ENCODE measurements around the gene HIPK1.
"Not testable (repeated sequence)": the region's sequence is repeated elsewhere in the genome, so short reads cannot be mapped to it uniquely, and the experiment has no call there.

The HIPK1 gene

DNA sequence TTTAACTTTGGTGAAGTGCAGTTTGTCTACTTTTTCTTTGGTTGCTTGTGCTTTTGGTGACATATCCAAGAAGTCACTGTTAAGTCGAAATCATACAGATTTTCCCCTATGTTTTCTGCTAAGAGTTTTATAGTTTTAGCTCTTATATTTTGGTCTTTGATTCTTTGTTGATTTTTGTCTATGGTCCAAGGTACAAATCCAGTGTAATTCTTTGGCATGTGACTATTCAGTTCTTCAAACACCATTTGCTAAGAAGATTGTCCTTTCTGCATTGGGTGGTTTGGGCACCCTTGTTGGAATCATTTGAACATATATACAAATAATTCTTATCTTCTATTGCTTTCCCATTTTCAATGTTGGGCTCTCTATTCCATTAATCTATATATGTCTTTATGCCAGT, 16.2 kb downstream of the HIPK1 start:
- DNase-seq (ENCODE audit: low read depth): no peak

GRCh38 chr1:113946112-113946511, 17.0 kb downstream of the HIPK1 start:
- no peak for DNase-seq (ENCODE audit: low read depth)

DNA sequence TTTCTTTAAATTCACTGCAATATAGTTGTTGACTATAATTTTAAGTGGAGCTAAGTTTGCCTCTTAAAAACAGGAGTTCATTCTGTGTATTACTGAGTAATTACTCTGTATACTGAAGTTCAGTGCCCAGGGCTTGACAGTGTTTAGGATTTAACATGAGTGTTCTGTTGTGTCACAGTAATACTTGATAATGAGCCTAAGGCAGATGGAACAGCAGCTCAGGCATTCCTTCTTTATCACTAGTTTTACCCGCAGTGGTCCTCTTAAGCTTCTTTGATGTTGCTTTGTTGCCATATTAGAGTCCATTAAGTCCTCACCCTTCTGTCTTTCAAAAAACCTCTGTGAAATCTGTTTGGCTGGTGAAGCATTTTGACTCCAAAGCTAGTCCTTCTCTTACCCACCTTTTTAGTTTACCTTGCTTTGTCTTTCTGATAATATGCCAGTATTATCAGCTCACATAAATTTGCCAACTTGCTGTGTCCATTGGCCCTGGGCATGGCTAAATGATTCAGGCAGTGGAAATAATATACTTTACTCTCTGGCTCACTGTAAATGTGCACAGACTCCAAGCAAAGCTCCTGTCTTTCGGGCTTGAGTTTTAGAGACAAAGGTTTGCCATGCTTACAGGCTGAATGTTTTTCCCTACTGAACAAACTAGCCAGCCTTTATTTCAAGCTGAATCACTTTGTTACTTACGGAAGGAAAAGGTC, 17.7 kb downstream of the HIPK1 start:
- DNase-seq (ENCODE audit: low read depth): no peak

- DNase-seq (ENCODE audit: low read depth): no peak
These were observed 18.4 kb downstream of the HIPK1 start for GRCh38 chr1:113947388-113948107.

DNA sequence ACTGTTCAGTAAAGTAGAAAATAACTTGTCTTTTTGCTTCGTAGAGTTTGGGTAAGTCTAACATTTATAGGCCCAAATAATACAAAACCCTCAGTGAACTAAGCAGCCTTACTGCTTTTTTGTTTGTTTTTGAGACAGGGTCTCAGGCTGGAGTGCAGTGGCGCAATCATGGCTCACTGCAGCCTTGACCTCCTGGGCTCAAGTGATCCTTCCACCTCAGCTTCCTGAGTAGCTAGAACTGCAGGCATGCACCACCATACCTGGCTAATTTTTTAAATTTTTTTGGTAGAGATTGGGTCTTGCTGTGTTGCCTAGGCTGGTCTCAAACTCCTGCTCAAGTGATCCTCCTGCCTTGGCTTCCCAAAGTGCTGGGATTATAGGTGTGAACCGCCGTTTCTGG, 19.0 kb downstream of the HIPK1 start:
- not testable (repeated sequence) for DNase-seq (ENCODE audit: low read depth)

- DNase-seq (ENCODE audit: low read depth): no peak
These were observed 19.9 kb downstream of the HIPK1 start for GRCh38 chr1:113949007-113949406.

DNA sequence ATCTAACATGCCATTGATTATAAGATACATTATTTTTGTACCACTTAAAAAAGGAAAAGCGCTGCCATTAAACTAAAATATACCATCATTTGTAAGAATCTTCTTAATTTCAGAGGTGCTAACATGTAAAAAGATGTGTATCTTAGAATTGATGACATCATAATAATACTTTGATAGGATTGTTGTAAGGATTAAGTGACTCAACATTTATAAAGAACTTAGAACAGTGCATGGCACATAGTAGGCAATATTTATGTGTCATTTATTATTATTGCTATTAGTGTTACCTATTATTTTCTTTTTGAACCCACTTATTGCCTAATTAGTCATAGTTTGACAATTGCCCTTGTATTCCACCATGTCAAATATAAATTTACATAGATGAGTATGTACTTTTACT, 21.8 kb downstream of the HIPK1 start:
- DNase-seq (ENCODE audit: low read depth): no peak

- no peak for DNase-seq (ENCODE audit: low read depth)
These were observed 22.6 kb downstream of the HIPK1 start for GRCh38 chr1:113951719-113952118.

DNA sequence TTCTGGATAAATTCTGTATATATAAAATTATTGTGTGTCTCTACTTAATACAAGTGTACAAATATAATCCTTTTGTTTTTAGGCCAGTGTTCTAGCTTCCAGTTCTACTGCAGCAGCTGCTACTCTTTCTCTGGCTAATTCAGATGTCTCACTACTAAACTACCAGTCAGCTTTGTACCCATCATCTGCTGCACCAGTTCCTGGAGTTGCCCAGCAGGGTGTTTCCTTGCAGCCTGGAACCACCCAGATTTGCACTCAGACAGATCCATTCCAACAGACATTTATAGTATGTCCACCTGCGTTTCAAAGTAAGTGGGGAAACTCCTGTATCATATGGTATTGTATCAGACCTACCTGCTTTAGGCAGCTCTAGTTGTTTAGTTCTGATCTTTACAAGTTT, 28.9 kb downstream of the HIPK1 start:
- DNase-seq (ENCODE audit: low read depth): no peak

GRCh38 chr1:113958691-113959090, 29.6 kb downstream of the HIPK1 start:
- DNase-seq (ENCODE audit: low read depth): no peak

DNA sequence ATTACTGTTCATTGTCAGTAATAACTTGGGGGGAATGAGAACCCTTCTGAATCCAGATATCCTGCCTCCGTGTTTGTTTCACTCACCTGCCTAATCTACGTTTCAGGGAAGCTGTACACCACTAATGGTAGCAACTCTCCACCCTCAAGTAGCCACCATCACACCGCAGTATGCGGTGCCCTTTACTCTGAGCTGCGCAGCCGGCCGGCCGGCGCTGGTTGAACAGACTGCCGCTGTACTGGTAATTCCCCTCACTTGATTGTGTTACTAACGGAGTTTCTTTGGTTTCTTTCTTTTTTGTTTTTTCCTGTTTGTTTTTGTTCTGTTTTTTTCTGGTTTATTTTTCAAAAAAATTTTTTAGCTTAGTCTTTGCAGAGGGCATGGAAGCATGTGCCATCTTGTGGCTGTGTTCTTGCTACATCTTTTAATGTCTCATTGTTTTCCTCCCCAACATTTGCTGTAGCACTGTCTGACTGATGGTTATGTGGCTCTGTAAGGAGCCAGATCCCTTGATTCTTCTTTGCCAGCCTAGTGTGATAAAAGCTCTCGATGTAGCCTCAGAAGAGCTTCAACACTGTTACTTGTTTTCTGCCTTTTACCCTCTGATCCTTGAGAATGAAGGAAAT, 34.3 kb downstream of the HIPK1 start:
- DNase-seq (ENCODE audit: low read depth): no peak

GRCh38 chr1:113965703-113966412, 36.7 kb downstream of the HIPK1 start:
- peak; percentile 56 for DNase-seq (ENCODE audit: low read depth)

DNA sequence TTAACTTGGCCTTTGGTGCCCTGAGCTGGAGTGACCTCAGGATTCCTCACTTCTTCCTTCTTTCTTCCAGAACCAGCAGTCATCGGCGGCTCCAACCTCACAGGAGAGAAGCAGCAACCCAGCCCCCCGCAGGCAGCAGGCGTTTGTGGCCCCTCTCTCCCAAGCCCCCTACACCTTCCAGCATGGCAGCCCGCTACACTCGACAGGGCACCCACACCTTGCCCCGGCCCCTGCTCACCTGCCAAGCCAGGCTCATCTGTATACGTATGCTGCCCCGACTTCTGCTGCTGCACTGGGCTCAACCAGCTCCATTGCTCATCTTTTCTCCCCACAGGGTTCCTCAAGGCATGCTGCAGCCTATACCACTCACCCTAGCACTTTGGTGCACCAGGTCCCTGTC, 43.8 kb downstream of the HIPK1 start:
- no peak for DNase-seq (ENCODE audit: low read depth)

DNA sequence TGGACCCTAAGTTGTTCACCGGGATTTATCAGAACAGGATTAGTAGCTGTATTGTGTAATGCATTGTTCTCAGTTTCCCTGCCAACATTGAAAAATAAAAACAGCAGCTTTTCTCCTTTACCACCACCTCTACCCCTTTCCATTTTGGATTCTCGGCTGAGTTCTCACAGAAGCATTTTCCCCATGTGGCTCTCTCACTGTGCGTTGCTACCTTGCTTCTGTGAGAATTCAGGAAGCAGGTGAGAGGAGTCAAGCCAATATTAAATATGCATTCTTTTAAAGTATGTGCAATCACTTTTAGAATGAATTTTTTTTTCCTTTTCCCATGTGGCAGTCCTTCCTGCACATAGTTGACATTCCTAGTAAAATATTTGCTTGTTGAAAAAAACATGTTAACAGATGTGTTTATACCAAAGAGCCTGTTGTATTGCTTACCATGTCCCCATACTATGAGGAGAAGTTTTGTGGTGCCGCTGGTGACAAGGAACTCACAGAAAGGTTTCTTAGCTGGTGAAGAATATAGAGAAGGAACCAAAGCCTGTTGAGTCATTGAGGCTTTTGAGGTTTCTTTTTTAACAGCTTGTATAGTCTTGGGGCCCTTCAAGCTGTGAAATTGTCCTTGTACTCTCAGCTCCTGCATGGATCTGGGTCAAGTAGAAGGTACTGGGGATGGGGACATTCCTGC, 46.2 kb downstream of the HIPK1 start:
- DNase-seq (ENCODE audit: low read depth): no peak

DNA sequence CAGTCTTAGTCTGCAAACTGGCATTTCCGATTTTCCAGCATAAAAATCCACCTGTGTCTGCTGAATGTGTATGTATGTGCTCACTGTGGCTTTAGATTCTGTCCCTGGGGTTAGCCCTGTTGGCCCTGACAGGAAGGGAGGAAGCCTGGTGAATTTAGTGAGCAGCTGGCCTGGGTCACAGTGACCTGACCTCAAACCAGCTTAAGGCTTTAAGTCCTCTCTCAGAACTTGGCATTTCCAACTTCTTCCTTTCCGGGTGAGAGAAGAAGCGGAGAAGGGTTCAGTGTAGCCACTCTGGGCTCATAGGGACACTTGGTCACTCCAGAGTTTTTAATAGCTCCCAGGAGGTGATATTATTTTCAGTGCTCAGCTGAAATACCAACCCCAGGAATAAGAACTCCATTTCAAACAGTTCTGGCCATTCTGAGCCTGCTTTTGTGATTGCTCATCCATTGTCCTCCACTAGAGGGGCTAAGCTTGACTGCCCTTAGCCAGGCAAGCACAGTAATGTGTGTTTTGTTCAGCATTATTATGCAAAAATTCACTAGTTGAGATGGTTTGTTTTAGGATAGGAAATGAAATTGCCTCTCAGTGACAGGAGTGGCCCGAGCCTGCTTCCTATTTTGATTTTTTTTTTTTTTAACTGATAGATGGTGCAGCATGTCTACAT, 47.6 kb downstream of the HIPK1 start:
- peak; percentile 37 for DNase-seq (ENCODE audit: low read depth)

DNA sequence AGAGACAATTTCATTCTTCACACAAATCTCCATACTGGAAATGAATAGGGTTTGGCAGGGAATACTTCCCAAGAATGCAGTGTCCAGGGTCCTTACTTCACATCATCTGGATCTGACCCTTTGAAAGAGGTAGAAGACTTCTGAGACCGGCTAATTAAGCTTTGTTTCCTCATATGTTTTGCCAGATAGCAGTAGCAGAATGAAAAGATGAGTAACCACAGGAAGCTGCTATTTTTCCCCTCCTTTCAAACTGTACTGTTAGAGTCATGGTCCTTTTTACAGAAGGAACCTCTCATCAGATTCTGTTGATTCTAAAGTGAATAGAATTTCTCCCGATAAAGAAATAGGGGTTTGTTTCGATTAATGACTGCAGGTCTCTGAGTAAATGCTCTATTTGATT, 48.8 kb downstream of the HIPK1 start:
- DNase-seq (ENCODE audit: low read depth): no peak

DNA sequence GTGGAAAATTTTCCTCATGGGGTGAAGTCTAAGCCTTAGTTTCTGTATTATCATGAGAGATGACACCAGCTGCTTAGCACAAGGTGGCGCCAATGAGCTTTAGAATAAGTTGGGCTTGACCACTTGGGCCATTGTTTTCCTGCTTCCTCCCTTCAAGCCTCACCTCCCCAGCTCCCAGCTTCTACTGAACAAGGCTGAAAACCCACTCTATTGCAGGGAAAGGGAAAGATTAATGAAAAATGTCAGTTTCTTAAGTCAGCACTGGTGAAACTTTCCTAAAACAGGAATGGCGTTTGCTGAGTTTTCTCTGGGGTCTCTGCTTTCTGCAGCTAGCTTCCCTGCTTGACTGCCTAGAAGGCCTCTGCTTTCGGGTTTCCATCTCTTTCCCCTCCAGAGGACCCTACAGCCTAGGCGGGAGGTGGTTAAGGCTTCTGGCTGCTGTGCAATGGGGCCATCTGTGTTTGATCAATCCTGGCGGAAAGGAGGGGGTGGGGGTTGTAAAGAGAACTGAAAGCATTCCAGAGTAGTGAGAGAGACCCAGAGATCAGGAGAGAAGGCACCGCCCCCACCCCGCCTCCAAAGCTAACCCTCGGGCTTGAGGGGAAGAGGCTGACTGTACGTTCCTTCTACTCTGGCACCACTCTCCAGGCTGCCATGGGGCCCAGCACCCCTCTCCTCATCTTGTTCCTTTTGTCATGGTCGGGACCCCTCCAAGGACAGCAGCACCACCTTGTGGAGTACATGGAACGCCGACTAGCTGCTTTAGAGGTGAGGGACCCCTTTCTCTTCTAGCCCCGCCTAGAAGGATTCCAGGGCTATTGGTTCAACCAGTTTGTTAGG, 50.0 kb downstream of the HIPK1 start, which contains the start of gene OLFML3:
TSS of gene OLFML3 (plus strand) at position 612 of the 840 bp plus-strand sequence. CDS start at position 655, 43 bp downstream.
- peak; percentile 93 for DNase-seq (ENCODE audit: low read depth)

GRCh38 chr1:113980110-113980509, 51.0 kb downstream of the HIPK1 start:
- peak; percentile 23 for DNase-seq (ENCODE audit: low read depth)

GRCh38 chr1:113981962-113982931, 53.1 kb downstream of the HIPK1 start:
- peak; percentile 71 for DNase-seq (ENCODE audit: low read depth)
